PC-3 (cell line): ENCODE results near the gene FZR1. TPM values are rescaled to one million over a fixed set of nuclear protein-coding genes. Genes with fewer than 3 reads are reported as not detected.
A peak's percentile ranks its signal among the peaks of the same experiment; 100 is the strongest.

ENCODE experiments used
- ATAC-seq: fragments of 200-7000 bp; cut with Tn5 transposase; 2 replicates; pipeline ENCODE4 v1.9.1; 2020; ENCODE audit warnings: mild to moderate bottlenecking, moderate library complexity
- BruUV-seq: library from RNA; stranded (reverse); fragments of 400-500 nt; replicated peaks from 2 replicates; lab custom pipeline; 2021; lab: Mats Ljungman, UMichigan
- CTCF ChIA-PET: fragments of 300-600 bp; sonication (Branson Sonifier 250); formaldehyde crosslinking; loops from one replicate; lab custom pipeline; 2022; ENCODE audit warnings: antibody characterized with exemption; lab: Charles Lee
- POLR2A ChIA-PET: fragments of 300-600 bp; sonication (Branson Sonifier 250); formaldehyde crosslinking; loops from one replicate; lab custom pipeline; 2022; ENCODE audit warnings: antibody characterized with exemption; ENCODE audit not compliant: unreplicated experiment; lab: Charles Lee
- DNase-seq: peaks from one replicate; pipeline ENCODE4 v3.0.0-alpha.2; 2015
- H2AFZ ChIP-seq: fragments of 300-600 bp; sonication (generic); 2 replicates; pipeline ENCODE4 v1.6.0; 2016; ENCODE audit warnings: antibody characterized with exemption, low read length
- H3F3A ChIP-seq: fragments of 300-600 bp; sonication (generic); one replicate; pipeline ENCODE4 v1.6.0; 2017; ENCODE audit warnings: antibody characterized with exemption, low read length, control low read depth, mild to moderate bottlenecking; ENCODE audit not compliant: unreplicated experiment
- H3K27ac ChIP-seq: fragments of 300-600 bp; sonication (generic); 2 replicates; pipeline ENCODE4 v1.5.1; 2016; ENCODE audit warnings: mild to moderate bottlenecking, low read length
- H3K27me3 ChIP-seq: fragments of 300-600 bp; sonication (generic); 2 replicates; pipeline ENCODE4 v1.6.1; 2016; ENCODE audit warnings: low read length, mixed read lengths
- H3K36me3 ChIP-seq: fragments of 300-600 bp; sonication (generic); 2 replicates; pipeline ENCODE4 v1.6.1; 2016; ENCODE audit warnings: low read depth, mixed run types, low read length, mixed read lengths
- H3K4me1 ChIP-seq: fragments of 300-600 bp; sonication (generic); 2 replicates; pipeline ENCODE4 v1.5.1; 2016; ENCODE audit warnings: low read length; ENCODE audit not compliant: insufficient read depth
- H3K4me2 ChIP-seq: fragments of 300-600 bp; sonication (generic); 2 replicates; pipeline ENCODE4 v1.6.0; 2016; ENCODE audit warnings: low read length
- H3K4me3 ChIP-seq: fragments of 300-600 bp; sonication (generic); 2 replicates; pipeline ENCODE4 v1.5.1; 2016; ENCODE audit warnings: mild to moderate bottlenecking, low read length, mixed read lengths
- H3K79me2 ChIP-seq: fragments of 300-600 bp; sonication (generic); 2 replicates; pipeline ENCODE4 v1.6.1; 2017; ENCODE audit warnings: low read length, mixed read lengths
- H3K9ac ChIP-seq: fragments of 300-600 bp; sonication (generic); 2 replicates; pipeline ENCODE4 v1.6.0; 2016; ENCODE audit warnings: mild to moderate bottlenecking, low read length
- H3K9me2 ChIP-seq: fragments of 300-600 bp; sonication (generic); replicated peaks from 2 replicates; pipeline ENCODE4 v1.6.1; 2016; ENCODE audit warnings: mixed run types, low read length, mixed read lengths
- H3K9me3 ChIP-seq: fragments of 300-600 bp; sonication (generic); 2 replicates; pipeline ENCODE4 v1.6.1; 2016; ENCODE audit warnings: low read length, mixed read lengths
- H4K20me1 ChIP-seq: fragments of 300-600 bp; sonication (generic); 2 replicates; pipeline ENCODE4 v1.6.1; 2016; ENCODE audit warnings: low read length, mixed read lengths
- EZH2 ChIP-seq: fragments of 300-600 bp; sonication (generic); IDR thresholded peaks from one replicate; pipeline ENCODE4 v1.6.1; 2017; ENCODE audit warnings: antibody characterized with exemption, mild to moderate bottlenecking, low read length; ENCODE audit not compliant: unreplicated experiment
- EZH2phosphoT487 ChIP-seq: fragments of 300-600 bp; sonication (generic); IDR thresholded peaks from 2 replicates; pipeline ENCODE4 v1.6.1; 2018; ENCODE audit warnings: mild to moderate bottlenecking, antibody characterized with exemption, low read length, borderline replicate concordance
- intact Hi-C: fragments of 100-400 bp; cut with micrococcal nuclease; formaldehyde crosslinking; loops from 2 replicates; pipeline ENCODE4 v1.9.0; 2023
- total RNA-seq: library from RNA; depleted of rRNA; stranded (reverse); fragments of >200 nt; gene quantifications from 2 replicates; pipeline ENCODE4 v1.2.3, GENCODE V29; 2014
- TF ChIP-seq, protein P1 (sequence below): fragments of 300-600 bp; sonication (generic); conservative IDR thresholded peaks from 2 replicates; pipeline ENCODE4 v1.5.1; 2017; ENCODE audit warnings: antibody characterized with exemption, low read depth, mild to moderate bottlenecking, low read length

Gene FZR1
- total RNA-seq, 1 experiment from 2014 or later = 53.6 TPM

DNA sequence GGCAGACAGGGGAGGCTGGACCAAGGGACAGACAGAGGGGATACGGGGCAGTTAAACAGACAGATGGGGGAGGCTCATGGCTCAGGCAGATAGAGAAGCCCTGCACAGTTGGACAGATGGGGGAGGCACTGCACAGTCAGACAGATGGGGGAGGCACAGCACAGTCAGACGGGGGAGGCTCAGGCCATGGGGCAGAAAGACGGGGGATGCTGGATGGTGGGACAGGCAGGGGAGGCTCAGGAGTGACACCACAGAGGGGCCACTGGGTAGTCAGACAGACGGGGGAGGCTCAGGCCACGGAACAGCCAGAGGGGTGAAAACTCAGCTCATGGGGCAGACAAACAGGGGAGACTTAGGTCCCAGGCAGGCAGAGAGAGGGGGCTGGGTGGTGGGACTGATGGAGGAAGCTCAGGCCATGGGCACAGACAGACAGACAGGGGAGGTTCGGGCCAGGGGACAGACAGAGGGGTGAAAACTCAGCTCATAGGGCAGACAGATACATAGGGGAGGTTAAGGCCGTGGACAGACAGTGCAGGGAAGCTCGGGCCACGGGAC, 50.4 kb downstream of the FZR1 start:
- H3K9me2 ChIP-seq = no peaks in the 10 kb centered on the region
- POLR2A ChIA-PET = interaction anchor here (0.6 kb wide), 1 partner anchor 11 kb away, joined by 13 read pairs; no protein-coding TSS in a partner anchor
- H3K9ac ChIP-seq = peak overlapping the region; percentile 76
- no peaks in the 10 kb centered on the region for H3K36me3 ChIP-seq
- H3K4me1 ChIP-seq = peaks cover 12% of the 10 kb centered on the region; the same call in 1 of the 2 replicates
- H3K4me2 ChIP-seq = peak overlapping the region; percentile 92
- no TSS peak for BruUV-seq
- peak overlapping the region; percentile 91 for H3K4me3 ChIP-seq
- no peak overlapping the region for H3K27ac ChIP-seq
- H4K20me1 ChIP-seq = peaks cover 18% of the 10 kb centered on the region
- intact Hi-C loops = no loop called here
- peaks cover 41% of the 10 kb centered on the region for H3K79me2 ChIP-seq
- TF ChIP-seq EZH2phosphoT487 (no peak), EZH2 (no peak)
- TF ChIP-seq, protein P1, sequence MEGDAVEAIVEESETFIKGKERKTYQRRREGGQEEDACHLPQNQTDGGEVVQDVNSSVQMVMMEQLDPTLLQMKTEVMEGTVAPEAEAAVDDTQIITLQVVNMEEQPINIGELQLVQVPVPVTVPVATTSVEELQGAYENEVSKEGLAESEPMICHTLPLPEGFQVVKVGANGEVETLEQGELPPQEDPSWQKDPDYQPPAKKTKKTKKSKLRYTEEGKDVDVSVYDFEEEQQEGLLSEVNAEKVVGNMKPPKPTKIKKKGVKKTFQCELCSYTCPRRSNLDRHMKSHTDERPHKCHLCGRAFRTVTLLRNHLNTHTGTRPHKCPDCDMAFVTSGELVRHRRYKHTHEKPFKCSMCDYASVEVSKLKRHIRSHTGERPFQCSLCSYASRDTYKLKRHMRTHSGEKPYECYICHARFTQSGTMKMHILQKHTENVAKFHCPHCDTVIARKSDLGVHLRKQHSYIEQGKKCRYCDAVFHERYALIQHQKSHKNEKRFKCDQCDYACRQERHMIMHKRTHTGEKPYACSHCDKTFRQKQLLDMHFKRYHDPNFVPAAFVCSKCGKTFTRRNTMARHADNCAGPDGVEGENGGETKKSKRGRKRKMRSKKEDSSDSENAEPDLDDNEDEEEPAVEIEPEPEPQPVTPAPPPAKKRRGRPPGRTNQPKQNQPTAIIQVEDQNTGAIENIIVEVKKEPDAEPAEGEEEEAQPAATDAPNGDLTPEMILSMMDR = no peak
- ATAC-seq (no peak), DNase-seq (no peak)
- CTCF ChIA-PET = no interaction called here
- no peaks in the 10 kb centered on the region for H3K27me3 ChIP-seq
- H3K9me3 ChIP-seq = no peaks in the 10 kb centered on the region
- no peak overlapping the region for H2AFZ ChIP-seq
- no peaks in the 10 kb centered on the region for H3F3A ChIP-seq

DNA sequence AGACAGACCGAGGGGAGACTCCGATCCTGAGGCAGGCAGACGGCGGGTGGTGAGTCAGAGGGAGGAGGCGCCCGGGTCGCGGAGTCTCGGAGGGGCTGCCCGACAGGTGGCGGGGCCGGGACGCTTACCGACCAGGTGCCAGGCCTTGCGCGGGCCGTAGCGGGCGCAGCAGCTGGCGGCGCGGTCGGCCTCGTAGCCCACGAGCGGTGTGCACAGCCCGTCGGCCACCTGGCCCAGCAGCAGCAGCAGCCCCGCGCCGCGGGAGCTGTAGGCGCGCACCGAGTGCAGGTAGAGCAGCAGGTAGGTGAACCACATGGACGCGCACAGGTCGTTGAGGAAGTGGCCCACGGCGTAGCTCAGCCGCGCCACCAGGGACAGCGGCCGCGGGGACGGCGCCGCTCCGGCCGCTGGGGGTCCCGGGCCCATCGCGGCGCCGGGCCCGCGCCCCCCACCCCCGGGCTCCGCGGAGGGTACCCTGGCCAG, 50.9 kb downstream of the FZR1 start:
- POLR2A ChIA-PET = interaction anchor here (0.6 kb wide), 1 partner anchor 12 kb away, joined by 13 read pairs; no protein-coding TSS in a partner anchor
- Histone ChIP-seq H3K27me3 (no peaks in the 10 kb centered on the region), H3F3A (no peaks in the 10 kb centered on the region), H3K4me2 (peak overlapping the region; percentile 92), H3K27ac (peak overlapping the region; percentile 30; the same call in 1 of the 2 replicates), H3K4me1 (peaks cover 13% of the 10 kb centered on the region; the same call in 1 of the 2 replicates), H4K20me1 (peaks cover 18% of the 10 kb centered on the region), H3K36me3 (no peaks in the 10 kb centered on the region), H3K9me3 (no peaks in the 10 kb centered on the region), H3K9me2 (no peaks in the 10 kb centered on the region), H3K9ac (peak overlapping the region; percentile 76), H3K79me2 (peaks cover 41% of the 10 kb centered on the region), H3K4me3 (peak overlapping the region; percentile 91), H2AFZ (no peak overlapping the region)
- no TSS peak for BruUV-seq
- ATAC-seq = peak; percentile 19
- CTCF ChIA-PET = no interaction called here
- intact Hi-C loops = no loop called here
- TF ChIP-seq, protein P1 = no peak
- TF ChIP-seq EZH2phosphoT487 = no peak
- TF ChIP-seq EZH2 = no peak
- peak; percentile 45 for DNase-seq
